Kidney (tissue), 14 donors: ENCODE data around the gene UPP1. TPM values are rescaled to one million over a fixed set of nuclear protein-coding genes. Genes with fewer than 3 reads are reported as not detected.

Source experiments
- DNase-seq, 5 donors: peaks; one replicate each; pipeline ENCODE4 v3.0.0-alpha.2; 2013 to 2020
- FAIRE-seq: peaks from 2 replicates; lab custom pipeline; 2012; peaks lifted over from hg19 to GRCh38; lab: Jason Lieb, UNC
- H3K27ac ChIP-seq, 2 donors: one replicate each; pipeline ENCODE4 v1.7.0; 2013; ENCODE audit warnings: low read depth in 2 of 2, low read length in 2 of 2, inconsistent platforms in 1 of 2
- H3K27me3 ChIP-seq: one replicate; pipeline ENCODE4 v1.7.1; 2013; ENCODE audit warnings: low read length, inconsistent platforms; ENCODE audit not compliant: control insufficient read depth, insufficient read depth
- H3K36me3 ChIP-seq, 3 donors: one replicate each; pipeline versions ENCODE4 v1.7.0 to v1.7.1; 2013; ENCODE audit warnings: low read length in 3 of 3, control low read depth in 1 of 3, inconsistent platforms in 1 of 3; ENCODE audit not compliant: insufficient read depth in 3 of 3, control insufficient read depth in 2 of 3
- H3K4me1 ChIP-seq, 3 donors: one replicate each; pipeline versions ENCODE4 v1.7.0 to v1.7.1; 2013; ENCODE audit warnings: low read length in 3 of 3, inconsistent platforms in 1 of 3, low read depth in 1 of 3; ENCODE audit not compliant: control insufficient read depth in 2 of 3, insufficient read depth in 2 of 3
- H3K4me3 ChIP-seq, 3 donors: one replicate each; pipeline versions ENCODE4 v1.7.0 to v1.8.1; 2013; ENCODE audit warnings: low read length in 3 of 3, control low read depth in 1 of 3, inconsistent platforms in 1 of 3
- H3K9ac ChIP-seq, 3 donors: one replicate each; pipeline versions ENCODE4 v1.7.0 to v1.7.1; 2013; ENCODE audit warnings: low read length in 3 of 3, control low read depth in 1 of 3, inconsistent platforms in 1 of 3
- H3K9me3 ChIP-seq, 3 donors: one replicate each; pipeline versions ENCODE4 v1.7.0 to v1.7.1; 2013; ENCODE audit warnings: low read length in 3 of 3, control low read depth in 1 of 3, inconsistent platforms in 1 of 3; ENCODE audit not compliant: control insufficient read depth in 2 of 3, insufficient read depth in 1 of 3
- intact Hi-C: fragments of 100-400 bp; cut with DNase I; formaldehyde crosslinking; loops from one replicate; pipeline ENCODE4 v1.11.1; 2022
- polyA plus RNA-seq: library from polyadenylated mRNA; stranded (reverse); fragments of 350-450 nt; fragmentation: Illumina TruSeq; extraction: RNeasy Lipid Tissue Mini Kit (QIAGEN cat#74804); gene quantifications from one replicate; pipeline ENCODE4 v1.2.3, GENCODE V29; 2014; ENCODE audit warnings: low read depth, low replicate concordance; ENCODE audit not compliant: insufficient read depth
- total RNA-seq: library from RNA; stranded (reverse); fragmentation: NEBNext Ultra II Directional; extraction: Animal tissue kit (Norgen Biotek cat#: 25700); gene quantifications from one replicate; pipeline ENCODE4 v1.2.1, GENCODE V29; 2021
- TF ChIP-seq, protein P1 (sequence below): IDR thresholded peaks from 3 replicates; pipeline ENCODE4 v1.5.1; 2012; ENCODE audit warnings: mild to moderate bottlenecking, moderate library complexity, borderline replicate concordance; ENCODE audit not compliant: insufficient read depth; ENCODE audit errors: extremely low read depth
- donor health status: control.
- donor health status: control.
- donor health status: control.
- donor health status: control.
- donor health status: control.
- donor health status: DM: yes; HTN: yes; CAD: no.
- donor health status: Normal renal cell carcinoma (clear cell type).

The UPP1 gene
- total and polyA plus RNA-seq, 2 donors from 2014 or later, result 36.4 to 76.1 TPM

DNA sequence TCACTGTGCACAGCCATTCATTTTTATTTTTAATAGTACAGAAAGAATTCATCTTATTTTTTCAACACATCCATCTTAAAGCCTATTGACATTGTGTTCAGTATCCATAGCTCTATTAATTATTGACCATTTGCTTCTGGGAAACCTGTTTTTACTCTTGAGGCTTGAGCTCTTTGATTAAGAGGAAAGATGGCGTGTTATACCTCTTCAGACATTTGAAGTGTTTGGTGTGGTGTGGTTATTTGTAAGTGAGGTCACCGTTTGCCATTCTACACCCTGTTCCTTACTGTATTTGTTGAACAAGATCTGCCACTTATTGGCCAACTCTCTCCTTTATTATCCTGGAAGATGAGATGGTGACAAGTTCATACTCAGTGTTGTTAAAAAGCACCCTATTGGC is 35.3 kb upstream of the UPP1 start:
- FAIRE-seq, result no peak
- H3K9me3 ChIP-seq, result no peaks in the 10 kb centered on the region

DNA sequence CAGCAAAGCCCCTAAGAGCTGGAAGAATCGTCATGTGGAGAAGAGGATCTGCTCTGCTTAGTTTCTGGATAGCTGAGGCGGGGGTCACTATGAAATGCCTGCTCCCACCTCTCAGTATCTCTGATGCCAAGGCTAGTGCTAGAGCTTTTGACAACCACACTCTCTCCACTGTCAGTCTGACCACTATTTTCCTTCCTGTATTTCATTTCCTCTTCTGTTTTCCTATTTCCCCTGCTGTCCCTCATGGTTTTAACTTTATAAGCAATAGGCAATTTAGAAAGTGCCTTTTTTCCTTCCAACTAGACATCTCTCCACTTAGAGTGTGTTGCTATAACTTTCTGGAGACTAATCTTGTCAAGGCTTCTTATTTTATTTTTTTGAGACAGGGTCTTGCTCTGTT is 30.1 kb upstream of the UPP1 start:
- TF ChIP-seq, protein P1, sequence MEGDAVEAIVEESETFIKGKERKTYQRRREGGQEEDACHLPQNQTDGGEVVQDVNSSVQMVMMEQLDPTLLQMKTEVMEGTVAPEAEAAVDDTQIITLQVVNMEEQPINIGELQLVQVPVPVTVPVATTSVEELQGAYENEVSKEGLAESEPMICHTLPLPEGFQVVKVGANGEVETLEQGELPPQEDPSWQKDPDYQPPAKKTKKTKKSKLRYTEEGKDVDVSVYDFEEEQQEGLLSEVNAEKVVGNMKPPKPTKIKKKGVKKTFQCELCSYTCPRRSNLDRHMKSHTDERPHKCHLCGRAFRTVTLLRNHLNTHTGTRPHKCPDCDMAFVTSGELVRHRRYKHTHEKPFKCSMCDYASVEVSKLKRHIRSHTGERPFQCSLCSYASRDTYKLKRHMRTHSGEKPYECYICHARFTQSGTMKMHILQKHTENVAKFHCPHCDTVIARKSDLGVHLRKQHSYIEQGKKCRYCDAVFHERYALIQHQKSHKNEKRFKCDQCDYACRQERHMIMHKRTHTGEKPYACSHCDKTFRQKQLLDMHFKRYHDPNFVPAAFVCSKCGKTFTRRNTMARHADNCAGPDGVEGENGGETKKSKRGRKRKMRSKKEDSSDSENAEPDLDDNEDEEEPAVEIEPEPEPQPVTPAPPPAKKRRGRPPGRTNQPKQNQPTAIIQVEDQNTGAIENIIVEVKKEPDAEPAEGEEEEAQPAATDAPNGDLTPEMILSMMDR, result no peak
- no peak overlapping the region for H3K4me3 ChIP-seq
- H3K27ac ChIP-seq, result no peak overlapping the region
- no peak overlapping the region for H3K9ac ChIP-seq
- no peaks in the 10 kb centered on the region for H3K9me3 ChIP-seq
- no peaks in the 10 kb centered on the region for H3K27me3 ChIP-seq
- no peak for DNase-seq
- no peaks in the 10 kb centered on the region for H3K4me1 ChIP-seq
- intact Hi-C loops, result no loop called here
- H3K36me3 ChIP-seq, result no peaks in the 10 kb centered on the region
- no peak for FAIRE-seq

More for the DNA sequence above, 35.3 kb upstream of the UPP1 start:
- H3K4me1 ChIP-seq, result no peaks in the 10 kb centered on the region
- H3K4me3 ChIP-seq, result no peak overlapping the region
- intact Hi-C loops, result no loop called here
- no peaks in the 10 kb centered on the region for H3K27me3 ChIP-seq
- DNase-seq, result no peak
- H3K9ac ChIP-seq, result no peak overlapping the region
- no peak overlapping the region for H3K27ac ChIP-seq
- TF ChIP-seq, protein P1, result no peak
- H3K36me3 ChIP-seq, result no peaks in the 10 kb centered on the region

DNA sequence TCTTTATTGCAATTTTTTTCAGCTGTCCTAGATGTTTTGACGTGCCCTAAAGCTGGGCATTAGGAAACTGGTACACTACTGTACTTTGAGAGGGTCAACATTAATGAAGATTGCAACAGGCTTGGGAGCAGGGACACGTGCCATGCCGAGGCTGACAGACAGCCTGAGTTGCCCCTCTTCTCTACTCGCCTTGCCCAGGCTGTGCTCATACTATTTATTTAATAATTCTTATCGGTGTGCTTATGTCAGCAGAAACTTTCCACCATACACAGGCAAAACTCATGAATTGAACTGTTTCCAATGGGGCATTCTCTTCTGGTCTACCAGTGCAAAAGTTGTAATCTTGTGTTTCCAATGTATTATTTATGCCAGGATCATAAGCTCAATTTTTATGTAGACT is 29.4 kb upstream of the UPP1 start:
- FAIRE-seq (no peak), DNase-seq (no peak)
- Histone ChIP-seq H3K4me3 (no peak overlapping the region), H3K9me3 (no peaks in the 10 kb centered on the region), H3K36me3 (no peaks in the 10 kb centered on the region), H3K27ac (no peak overlapping the region), H3K4me1 (no peaks in the 10 kb centered on the region), H3K9ac (no peak overlapping the region), H3K27me3 (no peaks in the 10 kb centered on the region)
- intact Hi-C loops, result no loop called here
- TF ChIP-seq, protein P1, result no peak

DNA sequence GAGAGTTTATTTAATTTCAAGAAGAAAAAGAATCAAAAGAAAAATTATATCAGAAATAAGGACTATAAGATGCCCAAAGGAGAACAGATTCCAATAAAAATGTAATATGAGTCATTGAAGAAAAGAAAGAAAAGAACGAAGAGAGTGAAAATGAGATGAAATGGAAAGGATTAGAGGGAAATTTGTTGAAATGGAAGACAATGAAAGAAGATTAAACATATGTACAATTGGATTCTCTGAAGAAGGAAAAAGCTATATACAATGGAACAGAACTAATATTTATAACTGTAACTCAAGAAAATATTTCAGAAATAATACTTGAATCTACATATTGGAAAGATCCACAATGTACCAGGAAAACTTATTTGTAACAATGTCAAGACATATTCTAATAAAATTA is 25.1 kb upstream of the UPP1 start:
- no peak for FAIRE-seq
- DNase-seq, result no peak
- TF ChIP-seq, protein P1, result no peak

More for the DNA sequence above, 25.1 kb upstream of the UPP1 start:
- Histone ChIP-seq H3K36me3 (no peaks in the 10 kb centered on the region), H3K4me3 (no peak overlapping the region), H3K27me3 (no peaks in the 10 kb centered on the region), H3K9ac (no peak overlapping the region), H3K9me3 (peaks cover 0 to 3% (median 0%) of the 10 kb centered on the region in 3 donors), H3K27ac (no peak overlapping the region), H3K4me1 (no peaks in the 10 kb centered on the region)
- intact Hi-C loops, result no loop called here
